ENCODE results near the gene ANK3. TPM values are rescaled to one million over a fixed set of nuclear protein-coding genes. Genes with fewer than 3 reads are reported as not detected.
A peak's percentile ranks its signal among the peaks of the same experiment; 100 is the strongest.

Gene ANK3
- total RNA-seq, 1 experiment from 2014 or later, result 1.7 TPM

- DNase-seq (ENCODE audit: low read depth), result no peak
Observed at GRCh38 chr10:60281331-60281730, 108.3 kb downstream of the ANK3 start.

- DNase-seq (ENCODE audit: low read depth), result no peak
Observed at GRCh38 chr10:60280475-60280874, 109.2 kb downstream of the ANK3 start.

- no peak for DNase-seq (ENCODE audit: low read depth)
Observed at GRCh38 chr10:60277656-60278055, 112.0 kb downstream of the ANK3 start.

GRCh38 chr10:60276232-60276631, 113.4 kb downstream of the ANK3 start:
- no peak for DNase-seq (ENCODE audit: low read depth)

GRCh38 chr10:60271319-60272040, 118.2 kb downstream of the ANK3 start:
- DNase-seq (ENCODE audit: low read depth), result no peak

GRCh38 chr10:60270426-60270825, 119.2 kb downstream of the ANK3 start:
- DNase-seq (ENCODE audit: low read depth), result no peak

GRCh38 chr10:60267802-60268201, 121.9 kb downstream of the ANK3 start:
- no peak for DNase-seq (ENCODE audit: low read depth)

- no peak for DNase-seq (ENCODE audit: low read depth)
Observed at GRCh38 chr10:60266513-60266912, 123.2 kb downstream of the ANK3 start.

- DNase-seq (ENCODE audit: low read depth), result no peak
Observed at GRCh38 chr10:60262647-60263126, 127.0 kb downstream of the ANK3 start.

- no peak for DNase-seq (ENCODE audit: low read depth)
Observed at GRCh38 chr10:60260321-60260720, 129.4 kb downstream of the ANK3 start.

- no peak for DNase-seq (ENCODE audit: low read depth)
Observed at GRCh38 chr10:60258429-60258797, 131.3 kb downstream of the ANK3 start.

- DNase-seq (ENCODE audit: low read depth), result no peak
Observed at GRCh38 chr10:60257767-60258428, 131.8 kb downstream of the ANK3 start.

GRCh38 chr10:60254776-60255175, 134.9 kb downstream of the ANK3 start:
- DNase-seq (ENCODE audit: low read depth), result no peak

GRCh38 chr10:60253484-60253883, 136.2 kb downstream of the ANK3 start:
- DNase-seq (ENCODE audit: low read depth), result no peak

GRCh38 chr10:60252688-60253087, 137.0 kb downstream of the ANK3 start:
- no peak for DNase-seq (ENCODE audit: low read depth)

- DNase-seq (ENCODE audit: low read depth), result no peak
Observed at GRCh38 chr10:60246382-60246781, 143.3 kb downstream of the ANK3 start.

- DNase-seq (ENCODE audit: low read depth), result no peak
Observed at GRCh38 chr10:60239228-60239627, 150.4 kb downstream of the ANK3 start.

GRCh38 chr10:60238759-60239100, 150.9 kb downstream of the ANK3 start:
- DNase-seq (ENCODE audit: low read depth), result no peak

GRCh38 chr10:60237977-60238758, 151.5 kb downstream of the ANK3 start:
- peak; percentile 23 for DNase-seq (ENCODE audit: low read depth)

GRCh38 chr10:60236869-60237524, 152.7 kb downstream of the ANK3 start:
- peak; percentile 60 for DNase-seq (ENCODE audit: low read depth)

- DNase-seq (ENCODE audit: low read depth), result peak; percentile 14
Observed at GRCh38 chr10:60235001-60235400, 154.7 kb downstream of the ANK3 start.

GRCh38 chr10:60234551-60234950, 155.1 kb downstream of the ANK3 start:
- no peak for DNase-seq (ENCODE audit: low read depth)
